ENCODE results near the gene ART1.
"Not testable (repeated sequence)": the region's sequence is repeated elsewhere in the genome, so short reads cannot be mapped to it uniquely, and the experiment has no call there.

The ART1 gene, protein sequence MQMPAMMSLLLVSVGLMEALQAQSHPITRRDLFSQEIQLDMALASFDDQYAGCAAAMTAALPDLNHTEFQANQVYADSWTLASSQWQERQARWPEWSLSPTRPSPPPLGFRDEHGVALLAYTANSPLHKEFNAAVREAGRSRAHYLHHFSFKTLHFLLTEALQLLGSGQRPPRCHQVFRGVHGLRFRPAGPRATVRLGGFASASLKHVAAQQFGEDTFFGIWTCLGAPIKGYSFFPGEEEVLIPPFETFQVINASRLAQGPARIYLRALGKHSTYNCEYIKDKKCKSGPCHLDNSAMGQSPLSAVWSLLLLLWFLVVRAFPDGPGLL

DNA sequence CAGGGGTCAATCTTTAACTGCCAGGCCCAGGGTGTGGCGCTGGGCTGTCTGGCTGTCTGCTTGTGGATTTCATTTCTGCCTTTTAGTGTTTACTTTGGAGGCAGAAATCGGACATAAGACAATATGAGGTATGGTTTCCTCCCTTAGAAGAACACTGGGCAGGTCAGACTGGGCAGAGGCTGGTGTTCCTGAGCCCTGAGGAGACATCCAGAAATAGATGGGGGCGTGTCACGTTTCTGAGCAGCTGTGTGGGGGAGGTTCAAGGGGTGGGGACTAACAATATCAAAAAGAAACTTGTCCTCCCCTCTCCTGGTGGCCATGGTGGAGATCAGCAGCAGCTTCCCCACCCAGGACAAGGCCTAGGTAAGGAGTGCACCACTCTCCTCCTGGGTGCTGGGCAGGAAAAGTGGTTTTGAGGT is at the start of gene ART1:
Gene ART1, plus strand, starts transcription at position 312 of the 419 bp plus-strand sequence. CDS start 14,086 bp downstream, outside the sequence.
- DNase-seq, result peak; percentile 37

GRCh38 chr11:3597743-3598142 is 47.2 kb upstream of the ART1 start:
- not testable (repeated sequence) for DNase-seq

DNA sequence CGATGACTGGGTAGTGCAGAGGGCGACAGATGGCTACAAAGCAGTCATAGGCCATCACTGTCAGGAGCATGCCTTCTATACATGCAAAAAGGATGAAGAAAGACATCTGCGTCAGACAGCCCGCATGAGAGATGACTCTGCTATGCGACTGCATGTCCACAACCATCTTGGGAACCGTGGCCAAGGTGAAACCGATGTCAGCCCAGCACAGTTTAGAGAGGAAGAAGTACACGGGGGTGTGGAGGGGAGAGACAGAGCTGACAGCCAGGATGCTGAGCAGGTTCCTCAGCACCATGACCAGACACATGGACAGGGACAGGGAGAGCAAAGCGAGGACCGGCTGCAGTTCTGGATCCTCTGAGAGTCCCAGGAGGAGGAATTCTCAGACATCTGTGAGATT is 44.7 kb upstream of the ART1 start:
- not testable (repeated sequence) for DNase-seq

- DNase-seq, result no peak
Observed at GRCh38 chr11:3604167-3604566, 40.8 kb upstream of the ART1 start.

GRCh38 chr11:3605283-3605662 is 39.7 kb upstream of the ART1 start:
- DNase-seq, result no peak

- DNase-seq, result no peak
Observed at GRCh38 chr11:3605771-3606203, 39.1 kb upstream of the ART1 start.

- DNase-seq, result peak; percentile 29
Observed at GRCh38 chr11:3609416-3610265, 35.3 kb upstream of the ART1 start.

GRCh38 chr11:3610846-3611245 is 34.1 kb upstream of the ART1 start:
- no peak for DNase-seq

DNA sequence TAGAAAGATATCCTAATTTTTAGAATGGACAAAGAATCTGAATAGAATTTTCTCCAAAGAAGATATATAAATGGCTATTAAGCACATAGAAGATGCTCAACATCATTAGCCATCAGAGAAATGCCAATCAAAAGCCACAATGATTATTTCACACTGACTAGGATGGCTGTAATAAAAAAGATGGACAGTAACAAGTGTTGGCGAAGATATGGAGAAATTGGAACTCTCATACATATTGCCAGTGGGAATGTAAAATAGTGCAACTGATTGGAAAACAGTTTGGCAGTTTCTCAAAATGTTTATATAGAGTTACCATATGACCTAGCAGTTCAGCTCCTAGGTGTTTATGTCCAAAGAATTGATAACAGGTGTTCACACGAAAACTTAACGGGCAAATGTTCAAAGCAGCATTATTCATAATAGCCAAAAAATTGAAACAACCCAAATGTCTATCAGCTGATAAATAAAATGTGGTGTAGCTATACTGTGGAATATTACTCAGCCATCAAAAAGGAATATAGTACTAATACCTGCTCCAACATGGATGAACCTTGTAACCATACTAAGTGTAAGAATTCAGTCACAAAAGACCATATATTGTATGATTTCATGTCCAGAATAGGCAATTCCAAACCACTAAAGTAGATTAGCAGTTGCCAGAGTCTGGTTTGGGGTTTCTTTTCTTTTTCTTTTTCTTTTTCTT is 32.8 kb upstream of the ART1 start:
- DNase-seq, result no peak

DNA sequence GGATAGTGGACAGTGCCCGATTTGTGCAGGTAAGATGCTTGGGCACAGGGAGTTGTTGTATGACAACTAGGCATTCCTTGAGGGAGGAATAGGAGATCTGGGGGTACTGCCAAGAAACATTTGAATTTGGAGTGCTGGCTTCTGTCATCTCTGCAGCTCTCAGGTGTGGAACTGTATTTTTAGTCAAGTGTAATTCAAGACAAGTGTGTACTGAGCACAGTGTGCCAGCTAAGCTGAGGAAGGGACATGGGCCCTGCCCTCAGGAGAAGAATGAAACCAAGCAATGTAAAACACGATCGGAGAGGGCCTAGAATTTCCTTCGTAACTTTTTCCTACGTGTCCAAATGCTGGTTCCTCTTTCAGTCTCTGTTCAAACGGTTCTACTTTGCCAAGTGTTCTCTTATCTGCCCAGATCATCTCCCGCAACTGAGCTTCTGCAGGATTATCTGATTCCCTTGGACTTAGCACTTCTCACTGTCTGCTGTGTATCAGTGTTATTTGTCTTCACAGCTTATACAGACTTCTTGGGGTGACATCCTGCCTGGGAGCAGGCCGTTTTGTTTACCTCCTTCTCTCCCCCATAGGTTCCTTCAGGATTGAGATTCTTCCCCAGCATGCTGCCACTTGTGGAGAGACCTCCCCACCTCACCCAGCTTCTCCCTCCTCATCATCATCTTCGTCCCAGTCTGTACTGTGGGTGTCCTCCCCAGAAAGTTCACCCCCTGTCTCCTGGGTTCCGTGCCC is 30.8 kb upstream of the ART1 start:
- peak; percentile 87 for DNase-seq

- DNase-seq, result peak; percentile 89
Observed at GRCh38 chr11:3614742-3615171, 30.2 kb upstream of the ART1 start.

DNA sequence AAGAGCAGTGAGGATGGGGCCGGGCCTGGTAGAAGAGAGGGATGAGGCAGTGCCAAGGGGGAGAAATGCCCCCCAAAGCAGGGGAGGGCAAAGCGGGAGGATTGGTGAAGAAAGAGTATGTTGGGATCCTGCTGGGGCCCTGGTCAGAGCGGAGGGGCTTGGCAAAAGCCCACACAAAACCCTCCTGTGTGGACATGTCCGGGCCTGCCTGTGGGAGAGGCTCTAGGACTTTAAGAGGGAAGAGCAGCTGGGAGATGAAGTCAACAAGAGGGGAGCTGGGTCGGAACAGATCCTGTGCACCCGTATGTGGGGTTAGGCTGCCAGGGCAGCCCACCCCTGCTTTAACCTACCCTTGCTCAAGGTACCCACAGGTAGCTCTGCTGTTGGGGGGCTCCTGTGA is 28.9 kb upstream of the ART1 start:
- DNase-seq, result no peak

- no peak for DNase-seq
Observed at GRCh38 chr11:3616721-3617460, 28.0 kb upstream of the ART1 start.

DNA sequence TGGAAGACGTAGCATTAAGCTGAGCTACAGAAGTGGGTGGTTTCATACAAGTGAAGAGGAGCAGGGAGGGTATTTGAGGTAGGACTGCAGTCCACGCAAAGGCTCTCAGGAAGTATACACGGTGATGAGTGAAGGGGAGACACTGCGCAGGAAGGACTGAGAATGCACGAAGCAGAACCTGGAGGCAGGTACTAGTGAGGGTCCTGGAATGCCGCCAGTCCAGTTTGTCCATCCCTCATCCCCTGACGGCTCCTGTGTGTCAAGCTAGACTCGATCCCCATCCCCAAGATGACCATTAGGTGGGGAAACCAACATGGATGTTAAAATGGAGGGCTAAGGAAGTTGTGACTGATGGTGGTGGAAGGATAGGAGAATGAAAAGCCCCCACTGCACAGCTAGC is 26.9 kb upstream of the ART1 start:
- no peak for DNase-seq

- DNase-seq, result no peak
Observed at GRCh38 chr11:3622521-3622920, 22.4 kb upstream of the ART1 start.

DNA sequence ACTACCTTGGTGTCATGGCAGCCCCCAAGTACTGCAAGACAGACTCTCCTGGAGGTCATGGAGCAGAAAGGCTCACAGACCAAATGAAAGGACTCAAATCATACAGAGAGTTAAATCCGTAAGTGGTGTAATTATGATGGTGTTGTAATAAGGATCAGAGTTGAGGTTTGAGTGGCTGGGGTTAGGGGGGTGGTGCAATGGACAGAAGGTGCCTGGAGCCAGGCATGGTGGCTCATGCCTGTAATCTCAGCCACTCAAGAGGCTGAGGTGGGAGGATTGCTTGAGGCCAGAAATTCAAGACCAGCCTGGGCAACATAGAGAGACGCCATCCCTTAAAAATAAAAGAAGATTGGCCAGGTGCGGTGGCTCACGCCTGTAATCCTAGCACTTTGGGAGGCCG is 21.8 kb upstream of the ART1 start:
- peak; percentile 81 for DNase-seq

- no peak for DNase-seq
Observed at GRCh38 chr11:3623767-3624458, 21.0 kb upstream of the ART1 start.

GRCh38 chr11:3626250-3626960 is 18.5 kb upstream of the ART1 start:
- peak; percentile 71 for DNase-seq

DNA sequence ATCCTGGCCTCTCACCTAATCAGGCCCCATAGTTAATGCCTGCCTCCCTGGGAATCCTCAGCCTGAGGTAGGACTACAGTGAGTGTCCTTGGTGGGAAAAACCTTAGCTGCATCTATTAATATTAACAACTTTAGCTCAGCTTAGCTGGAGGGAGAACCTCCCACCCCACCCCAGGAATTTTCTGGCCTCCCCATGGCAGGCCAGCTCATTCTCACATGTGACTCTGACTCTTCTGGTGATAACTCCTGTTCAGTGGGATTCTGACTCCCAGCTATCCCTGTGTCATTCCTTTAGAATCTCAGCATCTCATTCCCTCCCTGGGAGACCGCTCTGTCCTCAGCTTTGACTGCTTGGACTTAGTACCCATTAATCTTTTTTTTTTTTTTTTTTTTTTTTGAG is 17.6 kb upstream of the ART1 start:
- no peak for DNase-seq

DNA sequence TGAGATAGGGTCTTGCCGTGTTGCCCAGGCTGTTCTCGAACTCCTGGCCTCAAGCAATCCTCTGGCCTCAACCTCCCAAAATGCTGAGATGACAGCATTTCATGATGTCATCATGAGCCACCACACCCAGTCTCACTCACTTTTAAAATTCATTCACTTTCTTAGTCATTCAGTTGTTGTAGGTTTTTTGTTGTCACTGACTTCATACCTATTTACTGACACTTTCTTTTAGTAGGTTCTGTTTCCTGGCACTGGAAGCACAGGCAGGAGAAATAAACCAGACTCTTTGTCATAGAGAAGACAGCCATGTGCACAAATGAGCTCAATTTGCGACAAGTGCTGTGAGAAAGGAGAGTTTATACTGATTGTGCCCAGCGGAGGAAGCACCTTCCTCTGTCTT is 13.6 kb upstream of the ART1 start:
- DNase-seq, result no peak
